Keratinocyte (primary cell): Measurements from ENCODE around the gene NOS1AP. TPM values are rescaled to one million over a fixed set of nuclear protein-coding genes. Genes with fewer than 3 reads are reported as not detected.
"Not testable (repeated sequence)": the region's sequence is repeated elsewhere in the genome, so short reads cannot be mapped to it uniquely, and the experiment has no call there.

Experiments
- DNase-seq: peaks from one replicate; pipeline ENCODE4 v3.0.0-alpha.2; 2011; ENCODE audit warnings: low read depth, missing footprints, low spot score
- FAIRE-seq: peaks from 2 replicates; lab custom pipeline; 2011; peaks lifted over from hg19 to GRCh38; lab: Jason Lieb, UNC
- H2AFZ ChIP-seq: 2 replicates; pipeline ENCODE4 v1.6.0; 2012; ENCODE audit warnings: low read length, control low read depth, inconsistent platforms; ENCODE audit not compliant: control insufficient read depth
- H3K27ac ChIP-seq: 2 replicates; pipeline ENCODE4 v1.5.1; 2011; ENCODE audit warnings: low read length; ENCODE audit not compliant: control insufficient read depth, insufficient read depth
- H3K27me3 ChIP-seq: 3 replicates; pipeline ENCODE4 v1.6.0; 2011; ENCODE audit warnings: low read length; ENCODE audit not compliant: control insufficient read depth, insufficient read depth; ENCODE audit errors: extremely low read depth
- H3K36me3 ChIP-seq, 2 experiments: 2 replicates in 1 of 2; 3 replicates in 1 of 2; pipeline ENCODE4 v1.5.1; 2011; ENCODE audit warnings: low read length in 2 of 2, mild to moderate bottlenecking in 1 of 2; ENCODE audit not compliant: control insufficient read depth in 2 of 2, insufficient read depth in 2 of 2; ENCODE audit errors: extremely low read depth in 1 of 2
- H3K4me1 ChIP-seq: 3 replicates; pipeline ENCODE4 v1.5.1; 2011; ENCODE audit warnings: low read length; ENCODE audit not compliant: control insufficient read depth, insufficient read depth; ENCODE audit errors: extremely low read depth
- H3K4me2 ChIP-seq: 3 replicates; pipeline ENCODE4 v1.6.0; 2011; ENCODE audit warnings: low read depth, low read length; ENCODE audit not compliant: control insufficient read depth, insufficient read depth; ENCODE audit errors: extremely low read depth
- H3K4me3 ChIP-seq, 3 experiments: fragments of 200-600 bp in 1 of 3; sonication (generic) in 1 of 3; 2 replicates in 2 of 3; 3 replicates in 1 of 3; pipeline ENCODE4 v1.5.1; 2011 to 2016; ENCODE audit warnings: low read length in 3 of 3, mild to moderate bottlenecking in 3 of 3, control low read depth in 2 of 3, inconsistent platforms in 1 of 3, low read depth in 1 of 3, mixed read lengths in 1 of 3, mixed run types in 1 of 3, moderate library complexity in 1 of 3; ENCODE audit not compliant: control insufficient read depth in 2 of 3, insufficient read depth in 2 of 3; ENCODE audit errors: extremely low read depth in 1 of 3
- H3K79me2 ChIP-seq: 2 replicates; pipeline ENCODE4 v1.6.0; 2012; ENCODE audit warnings: low read length; ENCODE audit not compliant: control insufficient read depth, insufficient read depth
- H3K9ac ChIP-seq: 3 replicates; pipeline ENCODE4 v1.6.0; 2011; ENCODE audit warnings: low read length; ENCODE audit not compliant: control insufficient read depth, insufficient read depth; ENCODE audit errors: extremely low read depth
- H3K9me1 ChIP-seq: 3 replicates; pipeline ENCODE4 v1.6.0; 2011; ENCODE audit warnings: low read length; ENCODE audit not compliant: control insufficient read depth, insufficient read depth; ENCODE audit errors: extremely low read depth
- H3K9me3 ChIP-seq: 2 replicates; pipeline ENCODE4 v1.5.1; 2012; ENCODE audit warnings: low read depth, low read length; ENCODE audit not compliant: control insufficient read depth
- H4K20me1 ChIP-seq: 3 replicates; pipeline ENCODE4 v1.6.0; 2011; ENCODE audit warnings: low read length; ENCODE audit not compliant: control insufficient read depth, insufficient read depth; ENCODE audit errors: extremely low read depth
- EZH2 ChIP-seq: IDR thresholded peaks from one replicate; pipeline ENCODE4 v1.6.1; 2012; ENCODE audit warnings: inconsistent platforms, mild to moderate bottlenecking, low read length, moderate library complexity
- dilution Hi-C: fragments of 300-500 bp; cut with MboI; formaldehyde crosslinking; loops from one replicate; pipeline ENCODE4 v1.7.0; 2020; ENCODE audit warnings: low sequenced_read_pairs; ENCODE audit not compliant: extremely low pct_ligation_motif_present
- polyA plus RNA-seq, 5 experiments: library from polyadenylated mRNA; depleted of rRNA in 3 of 5; stranded (reverse) in 3 of 5; stranded (forward) in 1 of 5; unstranded in 1 of 5; fragments of >200 nt; gene quantifications; 1 replicate in 1 of 5; 2 replicates in 3 of 5; 3 replicates in 1 of 5; pipeline versions ENCODE4 v1.2.1 to v1.2.3, GENCODE V29; 2011 to 2012; ENCODE audit warnings: missing spikeins in 2 of 5, low read depth in 1 of 5, low replicate concordance in 1 of 5
- TF ChIP-seq, protein P1 (sequence below), 3 experiments: IDR thresholded peaks in 1 of 3; conservative IDR thresholded peaks in 1 of 3; optimal IDR thresholded peaks in 1 of 3; 2 replicates in 2 of 3; 3 replicates in 1 of 3; pipeline versions ENCODE3 to v1.5.1; 2011; ENCODE audit warnings: low read length in 3 of 3, mild to moderate bottlenecking in 3 of 3, moderate library complexity in 2 of 3, control low read depth in 1 of 3, inconsistent platforms in 1 of 3; ENCODE audit not compliant: insufficient read depth in 2 of 3; ENCODE audit errors: extremely low read depth in 1 of 3

NOS1AP gene
- polyA plus RNA-seq, 1 donor (not counting 4 experiments of a cell fraction or from before 2014, with no cell fraction given) = not detected

GRCh38 chr1:162062542-162063015 lies 6.9 kb upstream of the NOS1AP start:
- no peaks in the 10 kb centered on the region for H3K9me3 ChIP-seq
- TF ChIP-seq, protein P1, sequence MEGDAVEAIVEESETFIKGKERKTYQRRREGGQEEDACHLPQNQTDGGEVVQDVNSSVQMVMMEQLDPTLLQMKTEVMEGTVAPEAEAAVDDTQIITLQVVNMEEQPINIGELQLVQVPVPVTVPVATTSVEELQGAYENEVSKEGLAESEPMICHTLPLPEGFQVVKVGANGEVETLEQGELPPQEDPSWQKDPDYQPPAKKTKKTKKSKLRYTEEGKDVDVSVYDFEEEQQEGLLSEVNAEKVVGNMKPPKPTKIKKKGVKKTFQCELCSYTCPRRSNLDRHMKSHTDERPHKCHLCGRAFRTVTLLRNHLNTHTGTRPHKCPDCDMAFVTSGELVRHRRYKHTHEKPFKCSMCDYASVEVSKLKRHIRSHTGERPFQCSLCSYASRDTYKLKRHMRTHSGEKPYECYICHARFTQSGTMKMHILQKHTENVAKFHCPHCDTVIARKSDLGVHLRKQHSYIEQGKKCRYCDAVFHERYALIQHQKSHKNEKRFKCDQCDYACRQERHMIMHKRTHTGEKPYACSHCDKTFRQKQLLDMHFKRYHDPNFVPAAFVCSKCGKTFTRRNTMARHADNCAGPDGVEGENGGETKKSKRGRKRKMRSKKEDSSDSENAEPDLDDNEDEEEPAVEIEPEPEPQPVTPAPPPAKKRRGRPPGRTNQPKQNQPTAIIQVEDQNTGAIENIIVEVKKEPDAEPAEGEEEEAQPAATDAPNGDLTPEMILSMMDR (optimal IDR thresholded peaks at IDR 0.05 in 1 of 3, IDR thresholded peaks at IDR 0.05 in 1 of 3, conservative IDR thresholded peaks at IDR 0.05 in 1 of 3; ENCODE audit: extremely low read depth in 1 of 3, insufficient read depth in 2 of 3, low read length in 3 of 3) = no peak
- no peak for TF ChIP-seq EZH2
- H3K9ac ChIP-seq = no peak overlapping the region
- no peak overlapping the region for H2AFZ ChIP-seq
- H3K27me3 ChIP-seq = no peaks in the 10 kb centered on the region
- H3K27ac ChIP-seq = no peak overlapping the region
- dilution Hi-C loops = no loop called here
- H3K4me2 ChIP-seq = no peak overlapping the region
- no peaks in the 10 kb centered on the region for H3K4me1 ChIP-seq
- no peak overlapping the region for H3K4me3 ChIP-seq
- DNase-seq (no peak), FAIRE-seq (no peak)
- no peaks in the 10 kb centered on the region for H3K36me3 ChIP-seq
- H3K79me2 ChIP-seq = no peaks in the 10 kb centered on the region
- no peaks in the 10 kb centered on the region for H3K9me1 ChIP-seq
- no peaks in the 10 kb centered on the region for H4K20me1 ChIP-seq

DNA sequence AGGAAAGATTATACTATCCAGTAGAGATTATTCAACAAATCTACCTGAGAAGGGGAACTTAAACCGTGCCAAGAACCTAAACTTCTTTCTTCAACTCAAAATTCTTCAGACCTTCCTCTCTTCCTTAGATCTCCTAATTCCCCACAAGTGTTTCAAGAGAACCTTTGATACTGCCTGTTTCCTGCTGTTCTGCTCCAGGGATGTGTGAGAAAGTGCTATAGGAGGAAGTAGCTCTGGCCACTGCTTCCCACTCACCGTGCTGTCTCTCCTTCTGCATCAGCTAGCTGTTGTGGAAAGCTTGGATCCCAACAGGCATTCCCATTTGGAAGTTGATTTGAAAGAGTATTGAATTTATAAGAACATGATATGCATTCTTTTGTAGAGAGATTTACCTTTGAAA lies 4.5 kb upstream of the NOS1AP start:
- no peaks in the 10 kb centered on the region for H4K20me1 ChIP-seq
- TF ChIP-seq, protein P1 (optimal IDR thresholded peaks at IDR 0.05 in 1 of 3, IDR thresholded peaks at IDR 0.05 in 1 of 3, conservative IDR thresholded peaks at IDR 0.05 in 1 of 3; ENCODE audit: extremely low read depth in 1 of 3, insufficient read depth in 2 of 3, low read length in 3 of 3) = no peak
- TF ChIP-seq EZH2 = no peak
- no peak overlapping the region for H3K27ac ChIP-seq
- no peak overlapping the region for H3K9ac ChIP-seq
- H3K79me2 ChIP-seq = no peaks in the 10 kb centered on the region
- H3K27me3 ChIP-seq = peaks cover 4% of the 10 kb centered on the region
- no peaks in the 10 kb centered on the region for H3K9me3 ChIP-seq
- DNase-seq (no peak), FAIRE-seq (no peak)
- no peak overlapping the region for H2AFZ ChIP-seq
- H3K4me1 ChIP-seq = peaks cover 4% of the 10 kb centered on the region
- no peaks in the 10 kb centered on the region for H3K9me1 ChIP-seq
- no peak overlapping the region for H3K4me3 ChIP-seq
- dilution Hi-C loops = no loop called here
- H3K4me2 ChIP-seq = no peak overlapping the region
- no peaks in the 10 kb centered on the region for H3K36me3 ChIP-seq

GRCh38 chr1:162066836-162067235 lies 2.7 kb upstream of the NOS1AP start:
- H3K4me2 ChIP-seq, H4K20me1 ChIP-seq, H3K79me2 ChIP-seq, H3K4me3 ChIP-seq, H3K36me3 ChIP-seq, dilution Hi-C loops, H3K9me3 ChIP-seq, H3K9ac ChIP-seq, H3K4me1 ChIP-seq, FAIRE-seq, H3K9me1 ChIP-seq, H3K27ac ChIP-seq, H2AFZ ChIP-seq, DNase-seq: not testable (repeated sequence)
- H3K27me3 ChIP-seq = peaks cover 20% of the 10 kb centered on the region
